Measurements from ENCODE around the gene ARMC5.
"Not testable (repeated sequence)": the region's sequence is repeated elsewhere in the genome, so short reads cannot be mapped to it uniquely, and the experiment has no call there.

ARMC5 gene

GRCh38 chr16:31413943-31414342, 45.4 kb upstream of the ARMC5 start:
- in situ Hi-C loops (cut with HindIII; ENCODE audit: low pct_ligation_motif_present, low sequenced_read_pairs): no loop called here
- no peak overlapping the region for H3K4me3 ChIP-seq (ENCODE audit: low read depth, low read length)
- H3K27ac ChIP-seq: no peak overlapping the region
- no peak for DNase-seq
- no peaks in the 10 kb centered on the region for H3K36me3 ChIP-seq (replicated peaks)
- no peaks in the 10 kb centered on the region for H3K27me3 ChIP-seq (replicated peaks)
- no peak for TF ChIP-seq CTCF (IDR thresholded peaks at IDR 0.05; ENCODE audit: low read depth, low read length, missing control alignments)

GRCh38 chr16:31414706-31415105, 44.6 kb upstream of the ARMC5 start:
- DNase-seq: no peak
- in situ Hi-C loops (cut with HindIII; ENCODE audit: low pct_ligation_motif_present, low sequenced_read_pairs): no loop called here

GRCh38 chr16:31416371-31416770, 42.9 kb upstream of the ARMC5 start:
- in situ Hi-C loops (cut with HindIII; ENCODE audit: low pct_ligation_motif_present, low sequenced_read_pairs): no loop called here
- H3K27me3 ChIP-seq (replicated peaks): no peaks in the 10 kb centered on the region
- H3K27ac ChIP-seq: no peak overlapping the region

More at GRCh38 chr16:31414706-31415105, 44.6 kb upstream of the ARMC5 start:
- H3K27ac ChIP-seq: no peak overlapping the region
- H3K27me3 ChIP-seq (replicated peaks): no peaks in the 10 kb centered on the region
- no peak overlapping the region for H3K4me3 ChIP-seq (ENCODE audit: low read depth, low read length)
- H3K36me3 ChIP-seq (replicated peaks): no peaks in the 10 kb centered on the region
- TF ChIP-seq CTCF (IDR thresholded peaks at IDR 0.05; ENCODE audit: low read depth, low read length, missing control alignments): no peak

GRCh38 chr16:31417036-31417435, 42.3 kb upstream of the ARMC5 start:
- H3K36me3 ChIP-seq (replicated peaks); DNase-seq; in situ Hi-C loops (cut with HindIII; ENCODE audit: low pct_ligation_motif_present, low sequenced_read_pairs); H3K4me3 ChIP-seq (ENCODE audit: low read depth, low read length); H3K27me3 ChIP-seq (replicated peaks); H3K27ac ChIP-seq: not testable (repeated sequence)

More at GRCh38 chr16:31416371-31416770, 42.9 kb upstream of the ARMC5 start:
- Histone ChIP-seq H3K36me3 (replicated peaks) (no peaks in the 10 kb centered on the region), H3K4me3 (ENCODE audit: low read depth, low read length) (no peak overlapping the region)
- TF ChIP-seq CTCF (IDR thresholded peaks at IDR 0.05; ENCODE audit: low read depth, low read length, missing control alignments): no peak
- no peak for DNase-seq

GRCh38 chr16:31417916-31418315, 41.4 kb upstream of the ARMC5 start:
- H3K36me3 ChIP-seq (replicated peaks): no peaks in the 10 kb centered on the region
- in situ Hi-C loops (cut with HindIII; ENCODE audit: low pct_ligation_motif_present, low sequenced_read_pairs): no loop called here
- DNase-seq: no peak

GRCh38 chr16:31420037-31420436, 39.3 kb upstream of the ARMC5 start:
- Histone ChIP-seq H3K27me3 (replicated peaks) (no peaks in the 10 kb centered on the region), H3K4me3 (ENCODE audit: low read depth, low read length) (no peak overlapping the region), H3K27ac (no peak overlapping the region), H3K36me3 (replicated peaks) (no peaks in the 10 kb centered on the region)
- in situ Hi-C loops (cut with HindIII; ENCODE audit: low pct_ligation_motif_present, low sequenced_read_pairs): no loop called here
- no peak for DNase-seq
- TF ChIP-seq CTCF (IDR thresholded peaks at IDR 0.05; ENCODE audit: low read depth, low read length, missing control alignments): no peak

More at GRCh38 chr16:31417916-31418315, 41.4 kb upstream of the ARMC5 start:
- Histone ChIP-seq H3K4me3 (ENCODE audit: low read depth, low read length) (no peak overlapping the region), H3K27ac (no peak overlapping the region), H3K27me3 (replicated peaks) (no peaks in the 10 kb centered on the region)
- no peak for TF ChIP-seq CTCF (IDR thresholded peaks at IDR 0.05; ENCODE audit: low read depth, low read length, missing control alignments)
